CD4-positive, CD25-positive, alpha-beta regulatory T cell (primary cell): ENCODE results near the gene HCST. TPM values are rescaled to one million over a fixed set of nuclear protein-coding genes. Genes with fewer than 3 reads are reported as not detected.

Source experiments
- ATAC-seq, 2 donors: fragments of 150-1000 bp; cut with Tn5 transposase; one replicate each; pipeline ENCODE4 v1.10.0; 2021; ENCODE audit warnings: low read depth in 2 of 2, moderate number of reproducible peaks in 2 of 2, moderate library complexity in 1 of 2
- DNase-seq, 3 donors: peaks; one replicate each; pipeline versions ENCODE4 v3.0.0 to v3.0.0-alpha.2; 2012 to 2022; ENCODE audit warnings: mixed read lengths in 1 of 3
- H3K27ac ChIP-seq: one replicate; pipeline ENCODE4 v1.7.0; 2013; ENCODE audit warnings: mild to moderate bottlenecking, low read length; ENCODE audit not compliant: insufficient read depth, poor library complexity, severe bottlenecking
- H3K27me3 ChIP-seq: one replicate; pipeline ENCODE4 v1.7.0; 2013; ENCODE audit warnings: low read length; ENCODE audit not compliant: control insufficient read depth, insufficient read depth
- H3K36me3 ChIP-seq: one replicate; pipeline ENCODE4 v1.7.0; 2013; ENCODE audit warnings: mild to moderate bottlenecking, low read length, moderate library complexity; ENCODE audit not compliant: control insufficient read depth, insufficient read depth
- H3K4me1 ChIP-seq: 2 replicates; pipeline ENCODE4 v1.7.0; 2013; ENCODE audit warnings: mild to moderate bottlenecking, low read length; ENCODE audit not compliant: insufficient read depth, control insufficient read depth, poor library complexity, severe bottlenecking
- H3K4me3 ChIP-seq: one replicate; pipeline ENCODE4 v1.7.0; 2013; ENCODE audit warnings: low read depth, mild to moderate bottlenecking, low read length, moderate library complexity
- H3K9me3 ChIP-seq, 2 experiments: 1 replicate in 1 of 2; 2 replicates in 1 of 2; pipeline ENCODE4 v1.7.0; 2013; ENCODE audit warnings: low read length in 2 of 2, mild to moderate bottlenecking in 1 of 2, moderate library complexity in 1 of 2; ENCODE audit not compliant: control insufficient read depth in 2 of 2
- H3K27ac Mint-ChIP-seq, 3 donors: one replicate each; pipeline ENCODE4 v1.8.0; 2020 to 2022; ENCODE audit warnings: mild to moderate bottlenecking in 3 of 3, mixed read lengths in 3 of 3, moderate library complexity in 2 of 3
- H3K27me3 Mint-ChIP-seq: one replicate; pipeline ENCODE4 v1.8.0; 2022; ENCODE audit warnings: mild to moderate bottlenecking, mixed read lengths
- H3K36me3 Mint-ChIP-seq: one replicate; pipeline ENCODE4 v1.8.0; 2020; ENCODE audit warnings: mixed read lengths
- H3K4me1 Mint-ChIP-seq, 4 donors: one replicate each; pipeline ENCODE4 v1.8.0; 2020 to 2022; ENCODE audit warnings: mixed read lengths in 4 of 4, mild to moderate bottlenecking in 1 of 4
- H3K4me3 Mint-ChIP-seq, 4 donors: one replicate each; pipeline ENCODE4 v1.8.0; 2020 to 2022; ENCODE audit warnings: mild to moderate bottlenecking in 4 of 4, mixed read lengths in 4 of 4, moderate library complexity in 3 of 4
- H3K9me3 Mint-ChIP-seq, 7 donors: one replicate each; pipeline ENCODE4 v1.8.0; 2020 to 2022; ENCODE audit warnings: mixed read lengths in 7 of 7, mild to moderate bottlenecking in 3 of 7, moderate library complexity in 2 of 7
- polyA plus RNA-seq, 4 donors: library from polyadenylated mRNA; unstranded; fragments of 300-500 nt; fragmentation: Illumina TruSeq; gene quantifications; one replicate each; pipeline ENCODE4 v1.2.3, GENCODE V29; 2021
- total RNA-seq: library from RNA; stranded (reverse); gene quantifications from one replicate; pipeline ENCODE4 v1.2.3, GENCODE V29; 2022

The HCST gene
- total and polyA plus RNA-seq, 5 donors from 2014 or later = 104 to 863 (median 736) TPM

GRCh38 chr19:35901055-35901644 lies 1.2 kb upstream of the HCST start:
- H3K36me3 ChIP-seq = peaks cover 10% of the 10 kb centered on the region
- peak overlapping the region; percentile 96 to 100 (median 100) for H3K27ac Mint-ChIP-seq
- H3K27me3 ChIP-seq = no peaks in the 10 kb centered on the region
- H3K9me3 ChIP-seq = no peaks in the 10 kb centered on the region
- peaks cover 7 to 67% (median 28%) of the 10 kb centered on the region in 4 donors for H3K4me1 Mint-ChIP-seq
- peak overlapping the region; percentile 81 for H3K4me3 ChIP-seq
- H3K9me3 Mint-ChIP-seq = peaks cover 0 to 2% (median 0%) of the 10 kb centered on the region in 7 donors
- DNase-seq (no peak), ATAC-seq (no peak)
- peaks cover 4% of the 10 kb centered on the region for H3K27me3 Mint-ChIP-seq
- H3K4me3 Mint-ChIP-seq = peak overlapping the region; percentile 98 to 100 (median 100)
- H3K27ac ChIP-seq = peak overlapping the region; percentile 100
- peaks cover 7% of the 10 kb centered on the region for H3K36me3 Mint-ChIP-seq
- H3K4me1 ChIP-seq = peaks cover 76% of the 10 kb centered on the region

DNA sequence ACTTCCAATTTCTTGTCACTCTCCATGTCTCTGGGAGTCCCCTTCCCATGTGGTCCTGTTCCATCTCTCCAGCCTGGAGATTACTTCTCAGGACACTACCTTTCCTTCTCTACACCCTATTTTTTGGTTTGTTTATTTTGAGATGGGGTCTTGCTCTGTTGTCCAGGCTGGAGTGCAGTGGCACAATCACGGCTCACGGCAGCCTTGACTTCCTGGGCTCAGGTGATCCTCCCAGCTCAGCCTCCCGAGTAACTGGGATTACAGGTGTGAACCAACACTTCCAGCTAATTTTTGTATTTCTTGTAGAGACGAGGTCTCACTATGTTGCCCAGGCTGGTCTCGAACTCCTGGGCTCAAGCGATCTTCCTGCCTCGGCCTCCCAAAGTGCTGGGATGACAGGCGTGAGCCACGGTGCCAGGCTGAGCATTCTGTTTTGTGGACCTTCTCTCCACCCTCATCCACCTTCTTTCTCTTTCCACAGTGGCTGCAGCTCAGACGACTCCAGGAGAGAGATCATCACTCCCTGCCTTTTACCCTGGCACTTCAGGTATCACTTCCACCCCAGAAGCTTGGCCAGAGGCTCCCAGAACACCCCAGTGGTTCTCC lies 644 bp downstream of the HCST start:
- peaks cover 3% of the 10 kb centered on the region for H3K36me3 Mint-ChIP-seq
- peaks cover 0 to 2% (median 0%) of the 10 kb centered on the region in 7 donors for H3K9me3 Mint-ChIP-seq
- Histone ChIP-seq H3K4me1 (peaks cover 58% of the 10 kb centered on the region), H3K27me3 (no peaks in the 10 kb centered on the region), H3K27ac (peak overlapping the region; percentile 100), H3K9me3 (no peaks in the 10 kb centered on the region), H3K36me3 (no peaks in the 10 kb centered on the region), H3K4me3 (peak overlapping the region; percentile 81)
- H3K27ac Mint-ChIP-seq = peak overlapping the region; percentile 96 to 100 (median 100)
- H3K4me3 Mint-ChIP-seq = peak overlapping the region; percentile 98 to 100 (median 100)
- DNase-seq = no peak
- ATAC-seq = no peak
- H3K4me1 Mint-ChIP-seq = peaks cover 7 to 54% (median 29%) of the 10 kb centered on the region in 4 donors
- H3K27me3 Mint-ChIP-seq = peaks cover 4% of the 10 kb centered on the region

DNA sequence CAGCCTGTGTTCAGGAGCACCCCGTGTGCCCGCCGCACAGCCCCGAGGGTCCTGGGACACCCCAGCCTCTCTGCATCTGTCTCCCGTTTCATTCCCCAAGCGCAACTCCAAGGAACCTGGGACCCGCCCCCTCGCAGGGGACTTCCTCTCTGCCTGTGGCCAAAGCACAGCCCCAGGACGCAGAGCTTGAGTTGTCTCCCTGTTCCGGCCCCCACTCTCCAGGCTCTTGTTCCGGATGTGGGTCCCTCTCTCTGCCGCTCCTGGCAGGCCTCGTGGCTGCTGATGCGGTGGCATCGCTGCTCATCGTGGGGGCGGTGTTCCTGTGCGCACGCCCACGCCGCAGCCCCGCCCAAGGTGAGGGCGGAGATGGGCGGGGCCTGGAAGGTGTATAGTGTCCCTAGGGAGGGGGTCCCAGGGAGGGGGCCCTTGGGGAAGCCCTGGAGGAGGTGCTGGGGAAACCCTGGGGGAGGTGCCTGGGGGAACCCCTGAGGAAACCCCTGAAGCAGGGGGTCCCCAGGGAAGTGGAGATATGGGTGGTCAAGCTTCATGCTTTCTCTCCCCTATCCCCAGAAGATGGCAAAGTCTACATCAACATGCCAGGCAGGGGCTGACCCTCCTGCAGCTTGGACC lies 1.3 kb downstream of the HCST start:
- Mint-ChIP-seq H3K9me3 (peaks cover 0 to 2% (median 0%) of the 10 kb centered on the region in 7 donors), H3K27ac (peak overlapping the region; percentile 96 to 100 (median 100)), H3K4me3 (peak overlapping the region; percentile 98 to 100 (median 100)), H3K36me3 (peaks cover 2% of the 10 kb centered on the region), H3K4me1 (peaks cover 7 to 49% (median 29%) of the 10 kb centered on the region in 4 donors), H3K27me3 (peaks cover 4% of the 10 kb centered on the region)
- H3K9me3 ChIP-seq = no peaks in the 10 kb centered on the region
- peak overlapping the region; percentile 100 for H3K27ac ChIP-seq
- peaks cover 51% of the 10 kb centered on the region for H3K4me1 ChIP-seq
- ATAC-seq = peak; percentile 79 to 80
- no peaks in the 10 kb centered on the region for H3K36me3 ChIP-seq
- H3K4me3 ChIP-seq = peak overlapping the region; percentile 81
- no peaks in the 10 kb centered on the region for H3K27me3 ChIP-seq
- DNase-seq = peak; percentile 82 to 98 (median 89)

DNA sequence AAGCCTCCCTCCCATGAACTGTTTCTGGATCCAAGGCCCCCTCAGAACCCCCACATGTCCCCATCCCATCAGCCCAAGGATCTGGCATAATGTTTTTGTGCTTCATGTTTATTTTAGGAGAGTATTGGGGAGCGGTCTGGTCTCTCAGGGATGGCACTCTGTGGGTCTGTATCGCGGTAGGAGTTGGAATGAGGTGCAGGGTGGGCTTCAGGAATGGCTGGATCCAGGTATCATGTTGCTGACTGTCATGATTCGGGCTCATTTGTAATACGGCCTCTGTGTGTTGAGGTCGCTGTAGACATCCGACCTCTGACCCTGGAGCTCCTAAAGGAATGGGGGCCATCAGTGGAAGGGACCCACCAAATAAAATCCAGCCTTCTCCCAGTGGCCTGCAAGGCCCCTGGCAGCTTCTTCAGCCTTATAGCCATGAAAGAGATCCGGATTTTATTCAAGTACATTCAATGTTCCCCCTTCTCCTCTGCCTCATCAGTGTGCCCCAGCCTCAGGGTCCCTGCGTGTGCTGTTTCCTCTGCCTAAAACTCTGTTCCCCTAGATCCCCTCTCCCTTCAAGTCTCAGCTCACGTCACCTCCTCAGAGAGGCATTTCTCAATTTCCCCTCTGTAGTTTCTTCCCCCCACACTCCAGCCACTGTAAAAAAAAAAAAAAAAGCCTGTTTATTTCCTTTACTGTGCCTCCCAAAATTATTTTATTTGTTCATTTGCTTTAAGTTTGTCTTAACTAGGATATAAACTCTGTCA lies 2.2 kb downstream of the HCST start:
- Histone ChIP-seq H3K36me3 (no peaks in the 10 kb centered on the region), H3K27ac (peak overlapping the region; percentile 100), H3K9me3 (no peaks in the 10 kb centered on the region), H3K4me1 (peaks cover 46% of the 10 kb centered on the region), H3K27me3 (no peaks in the 10 kb centered on the region), H3K4me3 (no peak overlapping the region)
- Mint-ChIP-seq H3K4me1 (peaks cover 7 to 53% (median 28%) of the 10 kb centered on the region in 4 donors), H3K27me3 (peaks cover 4% of the 10 kb centered on the region), H3K27ac (peak overlapping the region; percentile 89 to 100 (median 96)), H3K9me3 (peaks cover 0 to 2% (median 0%) of the 10 kb centered on the region in 7 donors), H3K4me3 (peak overlapping the region; percentile 74 to 100 (median 86)), H3K36me3 (no peaks in the 10 kb centered on the region)
- no peak for DNase-seq
- ATAC-seq = no peak

DNA sequence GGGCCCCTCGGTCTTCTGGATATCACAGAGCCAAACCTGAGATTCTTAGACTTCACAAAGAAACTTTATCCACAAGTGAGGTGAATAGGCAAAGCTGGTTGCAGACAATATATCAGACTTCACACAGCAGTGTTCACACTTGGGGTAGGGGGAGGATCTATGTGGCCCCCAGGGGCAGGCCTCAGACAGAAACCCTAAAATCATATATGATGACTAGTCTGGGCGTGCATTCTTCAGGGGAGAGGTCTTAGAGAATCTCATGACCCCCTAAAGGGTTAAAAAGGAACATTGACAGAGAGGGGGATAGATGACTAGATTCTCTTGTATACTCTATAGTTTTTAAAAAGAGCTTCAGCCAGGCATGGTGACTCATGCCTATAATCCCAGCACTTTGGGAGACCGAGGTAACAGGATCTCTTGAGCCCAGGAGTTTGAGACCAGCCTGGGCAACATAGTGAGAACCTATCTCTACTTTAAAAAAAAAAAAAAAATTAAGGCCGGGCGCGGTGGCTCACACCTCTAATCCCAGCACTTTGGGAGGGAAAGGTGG lies 2.9 kb downstream of the HCST start:
- DNase-seq (no peak), ATAC-seq (no peak)
- Mint-ChIP-seq H3K36me3 (no peaks in the 10 kb centered on the region), H3K4me1 (peaks cover 7 to 53% (median 28%) of the 10 kb centered on the region in 4 donors), H3K9me3 (peaks cover 0 to 2% (median 0%) of the 10 kb centered on the region in 7 donors), H3K27me3 (peaks cover 4% of the 10 kb centered on the region), H3K4me3 (peak overlapping the region in 3 of 4 donors; percentile 53 to 100 (median 98)), H3K27ac (peak overlapping the region in 2 of 3 donors; percentile 86 to 96)
- no peaks in the 10 kb centered on the region for H3K27me3 ChIP-seq
- H3K4me1 ChIP-seq = peaks cover 44% of the 10 kb centered on the region
- peak overlapping the region; percentile 100 for H3K27ac ChIP-seq
- H3K36me3 ChIP-seq = no peaks in the 10 kb centered on the region
- no peaks in the 10 kb centered on the region for H3K9me3 ChIP-seq
- H3K4me3 ChIP-seq = no peak overlapping the region

GRCh38 chr19:35907377-35907745 lies 5.0 kb downstream of the HCST start:
- ATAC-seq (no peak), DNase-seq (no peak)
- Mint-ChIP-seq H3K4me1 (peaks cover under 1 to 41% (median 20%) of the 10 kb centered on the region in 4 donors), H3K9me3 (no peaks in the 10 kb centered on the region), H3K27me3 (peaks cover 4% of the 10 kb centered on the region), H3K36me3 (no peaks in the 10 kb centered on the region), H3K4me3 (no peak overlapping the region), H3K27ac (no peak overlapping the region)
- Histone ChIP-seq H3K27me3 (no peaks in the 10 kb centered on the region), H3K27ac (no peak overlapping the region), H3K4me1 (peaks cover 25% of the 10 kb centered on the region), H3K4me3 (no peak overlapping the region), H3K9me3 (no peaks in the 10 kb centered on the region), H3K36me3 (no peaks in the 10 kb centered on the region)

DNA sequence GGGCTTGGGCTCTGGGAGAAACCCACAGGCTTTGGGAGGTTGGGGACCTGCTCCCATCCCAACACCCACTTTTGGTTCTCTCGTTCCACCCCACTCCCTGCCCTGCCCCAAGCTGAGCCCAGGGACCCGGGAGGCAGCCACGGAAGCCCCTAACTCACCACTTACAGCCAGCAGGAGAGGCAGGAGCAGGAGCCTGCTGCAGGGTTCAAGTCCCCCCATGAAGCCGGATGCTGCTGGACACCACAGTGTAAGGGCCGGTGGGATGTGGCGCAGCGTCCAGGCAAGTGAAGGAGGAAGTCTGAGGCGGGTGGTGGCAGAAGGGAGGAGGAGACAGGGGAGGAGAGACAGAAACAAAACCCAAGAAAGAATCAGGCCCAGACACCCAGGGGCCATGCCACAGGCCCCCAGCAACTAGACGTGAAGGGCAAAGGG lies 5.7 kb downstream of the HCST start, which contains the start of gene TYROBP:
Gene TYROBP, minus strand, starts transcription at position 286 of the 432 bp plus-strand sequence. Its CDS starts 67 bp downstream, at position 219.
- no peaks in the 10 kb centered on the region for H3K27me3 ChIP-seq
- H3K9me3 ChIP-seq = no peaks in the 10 kb centered on the region
- Mint-ChIP-seq H3K27ac (peak within 1 kb of the TSS in 1 of 3 donors; percentile 78), H3K4me3 (peak within 1 kb of the TSS in 2 of 4 donors; percentile 11 to 90), H3K9me3 (no peaks in the 10 kb centered on the region), H3K27me3 (peaks cover 4% of the 10 kb centered on the region), H3K36me3 (no peaks in the 10 kb centered on the region), H3K4me1 (peaks cover 0 to 34% (median 19%) of the 10 kb centered on the region in 4 donors)
- no peak for ATAC-seq
- peaks cover 18% of the 10 kb centered on the region for H3K4me1 ChIP-seq
- no peak within 1 kb of the TSS for H3K4me3 ChIP-seq
- no peak within 1 kb of the TSS for H3K27ac ChIP-seq
- DNase-seq = no peak
- no peaks in the 10 kb centered on the region for H3K36me3 ChIP-seq
